Peyer's patch (tissue), 4 donors: ENCODE measurements around the gene BPTF.

Source experiments
- CTCF ChIP-seq, 6 experiments: fragments of 450-650 bp in 4 of 6; fragments of 200-600 bp in 2 of 6; sonication (generic) in 1 of 6; IDR thresholded peaks; one replicate each; pipeline ENCODE4 v1.5.1; 2017 to 2019; ENCODE audit warnings: antibody characterized with exemption in 6 of 6, mild to moderate bottlenecking in 3 of 6, moderate library complexity in 1 of 6
- POLR2A ChIP-seq, 2 donors: fragments of 450-650 bp; IDR thresholded peaks; one replicate each; pipeline ENCODE4 v1.5.1; 2017; ENCODE audit warnings: antibody characterized with exemption in 2 of 2, mild to moderate bottlenecking in 2 of 2, moderate library complexity in 2 of 2

GRCh38 chr17:67974598-67975066 lies 149.3 kb downstream of the BPTF start:
- TF ChIP-seq CTCF (IDR thresholded peaks at IDR 0.05) (no peak), POLR2A (IDR thresholded peaks at IDR 0.05) (no peak)
